ENCODE measurements around the gene GGNBP2.

The GGNBP2 gene

DNA sequence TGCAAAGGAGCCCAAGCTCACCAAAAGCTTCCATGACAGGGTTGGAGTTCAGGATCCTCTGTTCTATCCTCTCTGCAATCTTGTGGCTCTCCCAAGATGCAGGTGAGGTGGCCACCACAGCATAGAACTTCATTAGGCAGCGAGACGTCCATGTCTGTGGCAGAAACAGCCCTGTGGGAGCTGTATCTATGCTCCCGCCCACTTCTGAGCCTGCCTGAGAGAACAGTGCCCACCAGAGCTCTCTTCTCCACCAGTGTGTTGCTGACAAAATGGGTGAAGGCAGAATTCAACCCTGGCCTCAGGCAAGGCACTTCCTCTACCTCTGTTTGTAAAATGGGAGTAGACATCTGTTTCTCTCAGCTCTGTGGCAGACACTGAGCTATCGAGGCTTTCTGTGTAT, 28.9 kb upstream of the GGNBP2 start:
- DNase-seq: no peak

DNA sequence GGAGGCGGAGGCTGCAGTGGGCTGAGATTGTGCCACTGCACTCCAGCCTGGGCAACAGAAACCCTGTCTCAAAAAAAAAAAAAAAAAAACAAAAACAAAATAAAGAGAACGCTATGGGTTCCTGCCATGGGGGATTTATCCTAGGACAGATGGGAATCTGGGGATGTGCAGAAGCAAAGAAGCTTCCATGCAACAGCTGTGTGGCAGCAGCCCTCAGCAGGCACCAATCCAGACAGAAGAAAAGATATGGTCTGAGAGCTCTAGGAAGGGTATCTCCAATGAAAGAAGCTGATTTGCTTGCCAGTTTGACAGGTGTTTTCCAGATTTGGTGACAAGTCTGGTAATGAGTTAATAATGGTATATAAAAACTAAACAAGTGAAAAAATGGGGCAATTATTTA, 21.6 kb upstream of the GGNBP2 start:
- no peak for DNase-seq

DNA sequence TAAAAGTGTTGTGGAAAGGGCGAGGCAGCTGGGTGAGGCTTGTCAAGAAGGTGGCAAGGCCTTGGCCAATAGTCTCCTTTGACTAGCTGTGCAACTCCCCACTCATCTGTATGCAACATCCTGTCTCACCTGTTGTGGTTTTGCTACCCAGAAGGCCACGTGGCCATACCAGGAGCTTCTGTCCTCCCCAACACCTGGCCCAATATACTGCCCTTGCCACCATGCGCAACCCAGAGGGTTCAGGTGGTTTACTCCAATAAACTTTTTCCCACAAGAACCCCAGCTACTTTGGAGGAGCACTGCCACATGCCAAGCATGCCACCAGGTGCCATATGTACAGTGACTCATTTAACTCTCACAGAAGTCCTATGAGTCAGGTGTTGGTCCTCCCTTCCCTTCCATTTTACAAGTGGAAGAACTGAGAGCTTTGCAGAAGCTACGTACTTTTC, 20.3 kb upstream of the GGNBP2 start:
- no peak for DNase-seq

DNA sequence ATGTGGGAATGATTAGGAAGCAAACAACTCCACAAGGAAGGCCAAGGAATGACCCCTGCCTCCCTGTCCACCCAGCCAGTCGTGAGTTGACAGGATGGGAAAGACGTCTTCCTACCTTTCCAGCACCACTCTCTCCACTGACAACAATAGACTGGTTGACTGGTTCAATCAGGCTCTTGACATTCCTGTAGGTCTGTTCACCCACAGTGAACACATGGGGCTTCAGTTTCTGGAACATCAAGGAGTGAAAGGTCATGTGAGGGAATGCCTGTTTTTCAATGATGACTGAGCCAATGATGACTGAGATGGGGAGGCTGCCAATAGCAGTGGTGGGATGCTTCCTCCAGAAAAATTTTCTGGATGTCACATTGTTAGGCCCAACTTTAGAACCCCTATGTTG, 19.6 kb upstream of the GGNBP2 start:
- no peak for DNase-seq

DNA sequence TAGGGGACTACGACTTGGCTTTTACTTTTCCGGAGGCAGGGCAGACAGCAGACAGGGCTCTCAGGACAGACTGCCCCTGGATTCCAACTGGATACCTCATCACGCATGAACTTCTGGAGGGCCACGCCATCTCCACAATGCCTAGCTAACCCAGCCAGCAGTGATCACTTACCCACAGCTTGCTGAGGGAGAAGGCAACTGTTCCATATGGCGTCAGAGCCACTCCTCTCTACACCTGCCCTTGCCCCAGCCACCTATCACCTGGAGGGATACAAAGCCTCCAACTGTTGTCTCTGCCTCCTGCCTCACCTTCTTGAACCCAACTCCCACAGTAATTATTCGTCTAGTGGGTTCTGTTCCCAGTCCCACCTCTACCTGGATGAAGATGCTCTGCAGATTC, 18.8 kb upstream of the GGNBP2 start:
- DNase-seq: no peak

DNA sequence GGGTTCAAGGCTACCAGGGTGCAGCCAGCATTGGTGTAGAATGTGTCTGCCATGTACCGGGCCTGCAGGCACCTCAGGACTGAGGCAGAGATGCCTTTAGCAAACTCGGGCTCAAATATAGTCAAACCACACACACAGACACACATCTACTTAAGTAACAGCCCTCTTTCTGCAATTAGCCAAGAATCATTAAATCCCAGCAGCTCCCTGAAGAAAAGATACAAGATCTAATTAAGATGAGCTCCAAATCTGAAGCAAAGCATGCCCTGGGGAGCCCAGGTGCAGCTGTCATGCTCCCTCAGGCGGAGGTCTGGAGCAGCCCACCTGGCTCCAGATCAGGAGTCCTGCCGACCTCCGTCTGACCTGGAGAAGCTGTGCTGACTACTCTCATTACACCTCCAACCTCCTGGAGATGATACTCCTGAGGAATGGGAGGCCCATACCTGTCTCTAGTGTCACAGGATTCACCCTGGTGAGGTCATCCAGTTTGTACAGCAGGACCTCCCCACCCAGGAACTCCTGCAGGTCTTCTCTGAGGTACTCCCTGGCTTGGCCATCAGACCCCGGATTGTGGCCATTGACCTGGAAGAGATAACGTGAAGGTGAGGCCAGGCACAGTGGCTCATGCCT, 17.0 kb upstream of the GGNBP2 start:
- no peak for DNase-seq

DNA sequence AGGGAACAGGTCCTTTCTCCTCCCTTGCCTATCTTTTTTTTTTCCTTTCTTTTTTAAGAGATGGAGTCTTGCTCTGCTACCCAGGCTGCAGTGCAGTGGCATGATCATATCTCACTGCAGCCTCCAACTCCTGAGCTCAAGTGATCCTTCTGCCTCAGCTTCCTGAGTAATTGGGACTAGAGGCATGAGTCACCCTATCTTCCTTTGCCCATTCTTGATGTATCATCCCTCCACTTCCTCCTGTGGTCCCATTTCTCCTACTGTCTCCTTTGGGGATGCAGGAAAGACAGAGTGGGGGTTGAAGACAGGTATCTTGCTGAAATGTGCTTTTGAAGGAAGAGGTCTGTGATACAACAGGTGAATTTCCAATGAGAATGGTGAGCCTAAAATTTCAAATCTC, 15.6 kb upstream of the GGNBP2 start:
- DNase-seq: no peak

DNA sequence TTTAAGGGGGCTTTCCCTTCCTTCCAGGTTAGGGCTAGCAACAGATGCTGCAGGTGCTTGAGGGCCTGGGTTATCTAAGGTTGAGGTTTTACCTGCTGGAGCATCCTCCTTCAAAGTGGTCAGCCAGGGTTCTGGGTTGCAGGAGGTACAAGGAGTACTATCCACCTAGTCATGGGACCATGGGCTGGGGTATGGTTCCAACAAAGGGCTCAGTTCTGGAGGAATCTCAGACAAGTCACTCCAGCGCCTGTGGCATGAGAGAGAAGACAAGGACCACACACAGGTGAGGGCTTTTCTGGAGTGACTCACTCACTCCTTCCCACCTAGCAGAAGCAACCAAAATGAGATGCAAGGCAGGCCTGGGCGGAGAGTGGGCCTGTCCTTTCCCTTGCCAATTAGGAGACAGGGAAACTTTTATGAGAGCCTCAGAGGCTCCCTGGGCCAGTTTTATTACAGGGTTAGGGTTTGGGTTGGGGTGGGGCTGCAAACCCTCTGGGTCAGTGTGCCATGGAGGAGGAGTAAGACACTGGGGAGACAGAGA, 12.2 kb upstream of the GGNBP2 start:
- DNase-seq: no peak

DNA sequence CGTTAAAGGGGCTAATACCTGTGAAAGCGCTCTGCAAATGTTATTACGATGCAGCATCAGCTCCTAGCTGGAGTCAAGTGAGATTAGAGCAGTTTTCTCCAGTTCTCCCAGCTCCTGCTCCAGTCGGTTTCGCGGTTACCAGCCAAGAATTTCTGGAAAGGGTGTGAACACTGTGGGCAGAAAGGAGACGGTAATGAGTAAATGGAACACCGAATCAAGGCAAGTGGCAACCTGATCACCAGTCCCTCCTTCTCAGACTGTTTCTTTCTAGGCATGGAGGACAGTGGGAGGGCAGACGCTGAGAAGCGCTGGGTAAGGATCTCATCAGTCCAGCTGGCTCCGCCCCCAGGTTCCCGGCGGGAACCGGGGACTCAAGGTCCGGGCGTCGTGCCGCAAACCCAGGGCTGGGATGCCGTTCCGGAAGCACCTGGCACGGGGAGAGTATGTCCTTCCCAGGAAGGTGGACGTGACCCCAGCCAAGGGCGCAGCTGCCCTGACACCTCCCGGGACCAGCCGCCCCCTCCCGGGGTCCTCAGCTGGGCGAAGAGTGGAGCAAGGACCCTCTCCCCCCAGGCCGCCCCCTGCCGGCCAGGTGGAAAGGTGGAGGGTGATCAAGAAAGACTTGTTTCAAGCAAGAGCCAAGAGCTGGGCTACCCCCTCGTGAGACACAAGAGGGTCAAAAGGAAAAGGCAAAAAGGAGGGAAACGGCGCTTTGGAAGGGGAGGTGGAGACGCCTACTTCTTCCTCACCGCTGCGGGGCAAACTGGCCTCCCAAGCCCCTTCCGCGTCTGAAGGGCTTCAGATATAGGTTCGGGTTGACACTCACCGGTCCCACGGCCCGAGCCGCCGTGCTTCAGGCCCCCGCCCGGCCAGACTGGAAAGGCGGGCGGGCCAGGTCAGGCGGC, 10.5 kb upstream of the GGNBP2 start:
- DNase-seq: peak; percentile 42

DNA sequence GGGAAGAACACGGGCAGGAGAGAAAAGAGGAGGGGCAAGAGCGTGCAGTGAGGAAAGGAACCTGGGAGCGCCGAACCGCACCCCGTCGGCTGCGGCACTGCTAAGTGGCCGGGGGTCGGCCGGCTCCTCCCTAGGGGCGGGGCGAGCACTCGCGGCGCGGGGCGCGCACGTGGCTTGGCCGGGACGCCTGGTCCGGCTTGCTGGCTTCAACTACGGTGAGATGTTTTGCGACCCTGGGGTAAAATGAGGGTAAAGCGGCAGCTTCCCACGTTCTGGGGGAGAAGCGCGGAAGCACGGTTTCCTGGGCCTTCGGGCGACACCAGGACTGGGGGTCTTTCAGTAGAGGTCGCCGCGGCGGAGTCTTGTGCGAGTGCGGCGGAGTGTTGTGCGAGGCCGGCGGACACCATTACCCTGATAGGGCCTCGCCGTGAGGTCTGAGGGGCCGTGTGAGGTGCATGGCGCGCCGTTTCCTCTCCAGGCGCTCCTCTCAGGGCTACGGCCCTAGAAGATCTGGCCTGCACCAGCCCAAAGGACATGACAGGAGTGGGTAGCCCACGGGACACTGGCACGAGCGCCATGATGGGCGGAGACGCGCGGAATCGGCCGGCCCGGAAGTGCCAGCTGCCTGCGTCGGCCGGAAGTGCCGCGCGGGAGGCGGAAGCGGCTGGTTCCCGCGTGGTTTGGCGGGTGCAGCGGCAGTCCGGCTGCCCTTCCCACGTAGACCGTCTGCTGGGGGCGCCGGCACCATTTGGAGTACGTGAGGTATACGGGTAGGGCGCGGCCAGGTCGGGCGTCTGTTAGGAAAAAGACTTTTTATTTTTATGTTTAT, 9.7 kb upstream of the GGNBP2 start, which contains the start of the genes MYO19 and PIGW:
Gene MYO19 (minus strand): TSS at position 29 of the 829 bp plus-strand sequence. CDS start 2,330 bp downstream, outside the sequence.
Gene PIGW (plus strand): TSS at position 148 of the 829 bp plus-strand sequence. CDS start 2,115 bp downstream, outside the sequence.
- DNase-seq: peak; percentile 68

DNA sequence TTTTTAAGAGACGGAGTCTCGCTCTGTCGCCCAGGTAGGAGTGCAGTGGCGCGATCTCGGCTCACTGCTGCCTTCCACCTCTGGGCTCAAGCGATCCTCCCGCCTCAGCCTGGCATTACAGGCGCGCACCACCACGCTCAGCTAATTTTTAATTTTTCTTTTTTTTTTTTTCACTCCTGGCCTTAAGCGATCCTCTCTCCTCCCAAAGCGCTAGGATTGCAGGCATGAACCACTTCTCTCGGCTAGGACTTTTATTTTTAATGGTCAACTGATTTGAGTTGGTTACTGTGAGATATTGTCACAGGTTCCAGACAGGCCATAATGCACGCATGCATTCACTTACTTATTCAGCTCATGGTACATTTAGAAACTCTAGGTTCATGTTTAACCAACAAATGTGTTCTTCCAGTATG, 9.0 kb upstream of the GGNBP2 start:
- no peak for DNase-seq

DNA sequence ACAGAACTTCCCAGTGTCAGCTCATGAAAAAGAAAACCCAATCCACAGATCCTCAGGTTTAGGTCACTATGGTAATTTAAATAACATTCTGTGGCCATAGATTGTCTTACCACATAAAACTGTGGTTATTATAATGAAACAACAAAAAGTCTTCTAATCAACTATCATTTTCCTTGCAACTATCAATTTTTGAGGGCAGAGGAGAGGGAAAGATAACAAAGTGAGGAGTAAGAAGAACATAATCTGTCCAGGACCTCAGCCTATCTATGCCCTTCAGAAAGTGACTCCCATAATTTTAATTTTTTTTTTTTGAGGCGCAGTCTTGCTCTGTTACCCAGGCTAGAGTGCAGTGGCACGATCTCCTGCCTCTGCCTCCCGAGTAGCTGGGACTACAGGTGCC, 4.0 kb upstream of the GGNBP2 start:
- DNase-seq: no peak

DNA sequence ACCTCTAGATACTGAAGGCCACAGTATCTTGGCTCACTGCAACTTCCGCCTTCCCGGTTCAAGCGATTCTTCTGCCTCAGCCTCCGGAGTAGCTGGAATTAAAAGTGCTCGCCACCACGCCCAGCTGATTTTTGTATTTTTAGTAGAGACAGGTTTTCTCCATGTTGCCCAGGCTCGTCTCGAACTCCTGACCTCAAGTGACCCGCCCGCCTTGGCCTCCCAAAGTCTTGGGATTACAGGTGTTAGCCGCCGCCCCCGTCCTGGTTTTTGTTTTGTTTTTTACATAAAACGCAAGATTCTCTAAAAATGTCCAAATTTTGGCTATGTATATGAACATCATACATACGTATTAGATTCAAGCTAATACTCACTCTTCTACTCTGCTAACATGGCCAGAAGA, 2.0 kb upstream of the GGNBP2 start:
- no peak for DNase-seq

DNA sequence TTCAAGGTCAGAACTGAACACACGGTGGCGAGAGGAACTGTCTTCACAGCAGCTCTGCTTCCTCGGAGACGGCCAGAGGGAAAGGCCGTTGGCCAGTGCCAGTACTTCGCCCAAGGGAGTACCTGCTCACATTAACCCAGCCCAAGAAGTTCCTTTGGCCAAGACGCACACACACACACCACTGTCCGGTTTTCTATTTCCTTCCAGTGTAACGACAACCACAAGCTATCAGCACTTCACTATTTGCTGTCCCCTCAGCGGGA, 744 bp upstream of the GGNBP2 start:
- DNase-seq: no peak

DNA sequence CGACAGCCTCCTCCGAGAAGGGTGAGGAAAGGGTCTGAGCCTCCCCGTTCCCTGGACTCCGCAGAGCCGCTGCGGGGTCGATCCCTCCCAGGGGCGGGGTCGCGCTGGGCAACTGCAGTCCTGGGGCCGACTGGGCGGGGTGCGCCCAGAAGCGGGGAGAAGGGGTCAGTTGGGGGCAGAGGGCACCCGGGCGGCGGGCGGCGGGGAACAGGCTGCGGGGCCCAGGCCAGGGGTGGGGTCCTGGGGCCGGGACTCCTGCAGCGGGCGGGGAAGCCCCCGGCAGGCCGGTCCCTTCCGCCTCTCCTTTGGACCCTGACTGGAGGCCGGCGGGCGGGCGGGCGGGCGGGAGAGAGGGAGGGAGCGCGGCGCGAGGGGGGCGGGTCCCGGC, 352 bp downstream of the GGNBP2 start:
- no peak for DNase-seq

DNA sequence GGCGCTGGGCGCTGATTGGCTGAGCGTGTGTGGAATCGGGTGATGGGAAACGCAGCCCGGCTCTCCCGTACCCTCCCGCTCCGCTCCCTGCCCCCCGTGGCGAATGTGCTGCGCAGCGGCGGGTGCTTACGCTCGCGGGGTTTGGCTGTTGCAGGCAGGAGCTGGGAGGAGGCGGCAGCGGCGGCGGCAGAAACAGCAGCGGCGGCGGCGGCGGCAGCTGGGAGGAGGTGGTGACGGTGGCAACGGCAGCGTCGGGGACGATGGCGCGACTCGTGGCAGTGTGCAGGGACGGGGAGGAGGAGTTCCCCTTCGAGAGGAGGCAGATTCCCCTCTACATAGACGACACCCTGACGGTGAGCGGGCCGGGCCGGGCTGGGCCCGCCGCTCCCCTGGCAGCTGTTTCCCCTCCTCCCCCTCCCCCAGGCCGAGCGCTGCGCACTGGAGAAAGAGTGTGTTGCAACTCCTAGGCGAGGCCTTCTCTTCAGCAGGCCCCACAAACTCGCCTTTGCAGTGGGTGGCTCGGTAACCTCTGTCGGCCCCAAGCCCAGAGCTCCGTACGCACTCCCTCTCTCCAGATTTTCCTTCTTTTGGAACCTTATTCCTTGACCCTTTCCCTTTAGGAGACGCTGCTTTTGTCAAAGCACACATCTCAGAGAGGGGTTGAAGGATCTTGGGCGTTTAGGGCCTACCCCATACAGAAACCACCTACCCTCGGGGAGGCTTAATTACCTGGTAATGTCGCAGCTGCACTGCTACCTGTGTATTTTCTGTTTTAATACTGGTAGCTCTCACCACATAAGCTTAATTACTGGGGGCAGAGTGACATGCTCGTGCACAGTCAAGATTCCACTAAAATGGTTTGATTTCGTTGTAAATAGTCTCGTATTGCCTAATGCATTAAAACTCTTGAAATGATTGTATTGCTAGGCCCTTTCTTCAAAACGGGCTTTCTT, 1.0 kb downstream of the GGNBP2 start:
- peak; percentile 89 for DNase-seq

DNA sequence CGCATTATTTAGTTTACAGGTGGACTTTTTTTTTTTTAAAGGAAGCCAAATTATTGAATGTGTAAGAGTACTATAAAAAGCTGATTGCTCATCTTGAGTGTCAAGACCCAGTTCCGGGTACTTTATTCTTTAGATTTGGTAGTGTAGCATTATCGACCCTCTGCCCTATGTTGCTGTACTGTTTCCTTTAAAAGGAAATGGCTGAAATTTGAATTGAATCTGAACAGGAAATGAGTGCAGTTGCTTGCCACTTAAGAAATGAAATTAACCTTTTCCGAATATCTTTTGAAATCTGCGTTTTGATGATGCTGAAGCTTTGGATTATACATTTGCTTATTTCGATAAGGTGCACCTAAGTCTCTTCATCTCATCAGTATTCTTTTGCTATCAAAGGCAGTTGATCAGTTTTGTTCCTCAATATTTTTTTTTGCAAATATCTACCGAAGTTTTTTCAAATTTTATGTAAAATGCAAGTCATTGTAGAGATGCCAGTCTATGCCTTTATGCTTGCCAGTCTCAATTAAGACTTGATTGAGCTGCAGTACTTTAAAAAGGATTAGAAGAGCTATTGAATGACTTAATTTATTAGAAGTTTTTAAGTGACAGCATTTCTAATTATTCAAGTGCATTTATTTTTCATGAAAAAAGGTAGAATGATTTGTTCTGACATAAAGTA, 1.8 kb downstream of the GGNBP2 start:
- no peak for DNase-seq

DNA sequence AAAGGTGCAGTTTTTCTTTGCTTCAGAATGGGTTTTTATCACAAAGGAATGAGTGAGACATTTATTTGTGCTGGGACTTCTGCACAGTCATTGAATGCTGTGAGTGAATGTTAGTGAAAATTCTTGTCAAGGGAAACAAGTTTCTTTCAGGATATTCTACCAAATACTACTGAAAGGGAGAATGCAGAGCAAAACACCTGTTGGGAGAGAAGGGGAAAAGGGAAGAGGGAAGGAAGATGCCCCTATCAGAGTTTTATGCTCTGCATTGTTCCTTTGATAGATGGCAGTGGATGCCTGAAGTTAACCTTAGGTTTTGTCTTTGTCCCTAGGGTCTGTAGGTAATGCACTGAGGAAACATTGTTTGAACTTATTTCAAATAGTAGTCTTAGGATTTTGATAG, 3.1 kb downstream of the GGNBP2 start:
- DNase-seq: no peak

DNA sequence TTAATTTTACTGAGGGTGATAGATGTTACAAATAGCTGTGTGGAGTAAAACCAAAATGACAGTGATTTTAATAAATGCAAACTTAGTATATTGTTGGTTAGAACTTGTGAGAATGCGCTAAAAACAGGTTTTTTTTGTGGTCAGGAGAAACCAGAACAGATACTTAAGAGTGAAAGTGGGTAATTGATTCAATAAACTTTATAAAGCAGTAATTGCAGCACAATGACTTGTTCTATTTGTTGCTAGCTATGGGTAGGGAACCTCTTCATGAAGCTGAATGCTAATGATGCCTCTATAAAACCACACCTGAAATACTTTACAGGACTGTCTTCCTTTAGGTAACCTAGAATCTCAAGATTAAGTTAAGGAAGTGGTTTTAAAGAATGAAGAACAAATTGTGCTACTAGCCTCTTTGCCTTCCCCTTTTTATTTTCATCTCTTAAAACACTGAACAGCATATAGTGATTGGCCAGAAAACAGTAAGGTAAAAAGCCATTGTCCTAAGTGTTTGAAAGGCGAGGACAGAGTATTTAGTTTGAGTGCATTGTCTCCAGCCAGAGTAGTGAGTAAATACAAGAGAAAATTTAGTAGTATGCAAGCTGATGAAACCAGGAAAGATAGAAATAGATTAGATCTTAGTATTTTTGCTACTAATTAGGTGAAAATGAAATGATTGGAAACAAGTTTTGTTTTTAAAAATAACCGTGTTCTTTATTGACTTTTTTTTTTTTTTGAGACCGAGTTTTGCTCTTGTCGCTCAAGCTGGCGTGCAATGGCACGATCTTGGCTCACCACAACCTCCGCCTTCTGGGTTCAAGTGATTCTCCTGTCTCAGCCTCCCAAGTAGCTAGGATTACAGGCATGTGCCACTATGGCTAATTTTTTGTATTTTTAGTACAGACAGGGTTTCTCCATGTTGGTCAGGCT, 6.0 kb downstream of the GGNBP2 start:
- no peak for DNase-seq

DNA sequence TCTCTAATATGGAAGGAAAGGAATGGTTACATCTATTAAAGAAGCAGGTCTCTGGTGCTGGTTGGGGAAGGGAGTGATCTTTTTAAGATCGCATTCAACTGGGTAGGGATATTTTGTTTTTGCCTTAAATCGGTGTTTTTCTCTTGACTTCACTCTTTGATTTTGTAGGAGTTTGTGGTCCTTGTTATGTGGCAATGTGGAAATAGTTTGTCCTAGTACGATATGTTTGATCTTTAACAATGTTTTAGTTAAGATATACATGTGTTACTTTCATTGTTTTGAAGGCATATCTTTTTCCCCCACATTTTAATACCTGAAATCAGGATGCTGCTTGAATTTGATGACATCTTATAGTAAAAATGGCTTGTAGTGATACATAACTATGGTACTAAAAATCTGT, 8.7 kb downstream of the GGNBP2 start:
- no peak for DNase-seq

Measured in NCI-H1436 treated with DMSO at 0.1 percent for 48 hours (cell line).